Mucosa of stomach (tissue), 1 donor: Measurements from ENCODE around the gene CPD.

ENCODE experiments used
- H3K27me3 ChIP-seq: one replicate; pipeline ENCODE4 v1.7.0; 2013; ENCODE audit warnings: mild to moderate bottlenecking, low read length; ENCODE audit not compliant: control insufficient read depth, insufficient read depth
- H3K36me3 ChIP-seq: one replicate; pipeline ENCODE4 v1.7.0; 2013; ENCODE audit warnings: low read length; ENCODE audit not compliant: control insufficient read depth, insufficient read depth
- H3K4me1 ChIP-seq: one replicate; pipeline ENCODE4 v1.7.0; 2013; ENCODE audit warnings: mild to moderate bottlenecking, low read length; ENCODE audit not compliant: control insufficient read depth, insufficient read depth
- H3K4me3 ChIP-seq: one replicate; pipeline ENCODE4 v1.7.0; 2013; ENCODE audit warnings: low read length
- H3K9ac ChIP-seq: one replicate; pipeline ENCODE4 v1.7.0; 2013; ENCODE audit warnings: mild to moderate bottlenecking, low read length, moderate library complexity
- H3K9me3 ChIP-seq: one replicate; pipeline ENCODE4 v1.7.0; 2013; ENCODE audit warnings: mild to moderate bottlenecking, low read length, moderate library complexity; ENCODE audit not compliant: control insufficient read depth
- donor health status: Pancreatic carcinoma.

CPD gene

DNA sequence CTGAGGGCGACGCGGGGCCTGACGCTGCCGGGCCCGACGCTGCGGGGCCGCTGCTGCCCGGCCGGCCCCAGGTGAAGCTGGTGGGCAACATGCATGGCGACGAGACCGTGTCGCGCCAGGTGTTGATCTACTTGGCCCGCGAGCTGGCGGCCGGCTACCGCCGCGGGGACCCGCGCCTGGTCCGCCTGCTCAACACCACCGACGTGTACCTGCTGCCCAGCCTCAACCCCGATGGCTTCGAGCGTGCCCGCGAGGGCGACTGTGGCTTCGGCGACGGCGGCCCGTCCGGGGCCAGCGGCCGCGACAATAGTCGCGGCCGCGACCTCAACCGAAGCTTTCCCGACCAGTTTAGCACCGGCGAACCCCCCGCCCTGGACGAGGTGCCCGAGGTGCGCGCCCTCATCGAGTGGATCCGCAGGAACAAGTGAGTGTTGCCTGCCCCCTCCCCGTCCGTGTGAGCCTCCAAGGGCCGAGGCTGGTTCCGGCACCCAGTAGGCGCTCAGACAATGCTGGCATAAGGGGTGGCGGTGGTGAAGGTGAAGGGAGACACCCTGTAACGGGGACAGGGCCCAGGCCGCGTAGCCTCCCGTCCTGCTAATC is 676 bp downstream of the CPD start:
- H3K9ac ChIP-seq: peak overlapping the region; percentile 86
- H3K4me3 ChIP-seq: peak overlapping the region; percentile 66
- H3K9me3 ChIP-seq: no peaks in the 10 kb centered on the region
- peaks cover 19% of the 10 kb centered on the region for H3K4me1 ChIP-seq
- no peaks in the 10 kb centered on the region for H3K27me3 ChIP-seq
- no peaks in the 10 kb centered on the region for H3K36me3 ChIP-seq

- peak overlapping the region; percentile 86 for H3K9ac ChIP-seq
- H3K36me3 ChIP-seq: no peaks in the 10 kb centered on the region
- H3K9me3 ChIP-seq: no peaks in the 10 kb centered on the region
- peak overlapping the region; percentile 66 for H3K4me3 ChIP-seq
- H3K4me1 ChIP-seq: peaks cover 19% of the 10 kb centered on the region
- no peaks in the 10 kb centered on the region for H3K27me3 ChIP-seq
Observed at GRCh38 chr17:30379903-30380381, 1.2 kb downstream of the CPD start.

DNA sequence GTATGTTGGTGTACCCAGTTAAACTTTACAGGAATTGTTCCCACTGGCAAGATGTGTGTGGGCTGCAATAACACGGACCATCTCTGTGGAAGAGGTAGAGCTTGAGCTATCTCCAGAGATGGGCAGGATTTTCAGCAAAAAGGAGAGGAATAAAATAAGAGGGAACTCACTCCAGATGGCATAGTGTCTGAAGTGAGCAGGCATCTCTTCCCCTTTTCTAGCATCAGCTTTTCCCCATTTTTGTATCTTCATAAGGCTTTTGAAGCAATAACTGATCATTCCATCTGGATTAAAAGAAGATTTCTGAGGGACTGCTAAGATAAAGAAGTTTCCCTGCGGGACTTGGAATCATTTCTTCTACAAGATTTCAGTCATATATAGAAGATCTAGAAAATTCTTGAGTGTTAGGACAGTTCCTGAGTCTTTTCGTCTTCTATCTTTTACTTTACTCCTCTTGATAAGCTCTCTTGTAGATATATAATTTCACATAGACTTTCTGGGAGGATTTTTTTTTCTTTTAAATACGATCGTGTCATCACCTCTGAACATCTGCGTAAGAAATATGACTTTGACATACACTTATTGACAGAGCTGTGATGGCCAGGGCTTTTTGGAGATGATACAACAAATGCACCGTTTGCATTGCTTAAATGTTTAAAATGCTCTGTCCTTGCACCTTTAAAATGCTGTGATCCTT is 2.1 kb downstream of the CPD start:
- no peaks in the 10 kb centered on the region for H3K9me3 ChIP-seq
- no peaks in the 10 kb centered on the region for H3K27me3 ChIP-seq
- H3K9ac ChIP-seq: peak overlapping the region; percentile 23
- H3K4me3 ChIP-seq: no peak overlapping the region
- H3K4me1 ChIP-seq: peaks cover 16% of the 10 kb centered on the region
- no peaks in the 10 kb centered on the region for H3K36me3 ChIP-seq

- H3K36me3 ChIP-seq: no peaks in the 10 kb centered on the region
- no peaks in the 10 kb centered on the region for H3K27me3 ChIP-seq
- no peaks in the 10 kb centered on the region for H3K9me3 ChIP-seq
- peaks cover 11% of the 10 kb centered on the region for H3K4me1 ChIP-seq
- H3K4me3 ChIP-seq: no peak overlapping the region
- H3K9ac ChIP-seq: peak overlapping the region; percentile 23
Observed at GRCh38 chr17:30381340-30381659, 2.6 kb downstream of the CPD start.

GRCh38 chr17:30382345-30382744 is 3.6 kb downstream of the CPD start:
- no peaks in the 10 kb centered on the region for H3K9me3 ChIP-seq
- no peak overlapping the region for H3K4me3 ChIP-seq
- H3K9ac ChIP-seq: peak overlapping the region; percentile 26
- peaks cover under 1% of the 10 kb centered on the region for H3K4me1 ChIP-seq
- H3K27me3 ChIP-seq: no peaks in the 10 kb centered on the region
- H3K36me3 ChIP-seq: no peaks in the 10 kb centered on the region

DNA sequence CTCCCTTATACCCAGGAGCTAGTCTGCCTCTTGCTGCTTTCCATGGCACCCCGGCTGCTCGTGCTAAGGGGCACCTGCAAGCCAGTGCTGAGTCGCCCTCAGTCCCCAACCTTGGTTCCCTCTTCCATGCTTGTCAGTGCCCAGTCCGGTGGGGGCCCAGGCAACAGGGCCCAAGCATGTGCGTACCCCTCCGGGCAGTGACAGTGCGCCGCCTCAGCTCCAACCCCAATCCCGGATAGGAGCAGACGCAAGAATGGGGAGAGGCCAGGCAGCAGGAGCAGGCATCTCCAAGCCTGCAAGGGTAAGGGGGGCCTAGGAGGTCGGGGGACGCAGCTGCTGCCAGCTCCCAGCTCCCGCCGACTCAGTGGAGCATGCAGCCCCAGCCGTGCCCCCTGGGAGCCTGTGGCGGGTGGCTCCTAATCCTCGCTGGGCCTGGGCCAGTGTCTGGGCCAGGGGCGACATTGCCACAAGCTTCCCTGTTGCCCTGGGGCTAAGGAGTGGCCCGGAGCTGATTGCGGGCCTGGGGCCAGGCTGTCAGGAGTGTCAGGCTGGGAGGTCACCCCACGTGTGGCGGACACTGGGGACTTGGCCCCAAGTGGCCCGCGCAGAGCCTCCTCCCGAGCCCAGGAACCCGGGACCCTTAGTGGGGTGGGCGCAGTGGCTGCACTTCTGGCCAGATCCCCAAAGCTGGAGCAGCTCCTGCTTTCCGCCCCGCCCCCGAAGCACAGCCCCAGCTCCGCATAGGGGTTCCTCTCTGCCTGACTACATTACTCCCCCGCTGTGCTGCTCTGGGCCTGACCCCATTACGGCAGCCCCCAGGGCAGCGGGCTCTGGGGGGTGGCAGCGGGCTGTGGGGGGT is 9.8 kb downstream of the CPD start:
- H3K27me3 ChIP-seq: no peaks in the 10 kb centered on the region
- peaks cover 24% of the 10 kb centered on the region for H3K4me1 ChIP-seq
- no peak overlapping the region for H3K4me3 ChIP-seq
- no peak overlapping the region for H3K9ac ChIP-seq
- H3K9me3 ChIP-seq: no peaks in the 10 kb centered on the region
- no peaks in the 10 kb centered on the region for H3K36me3 ChIP-seq

DNA sequence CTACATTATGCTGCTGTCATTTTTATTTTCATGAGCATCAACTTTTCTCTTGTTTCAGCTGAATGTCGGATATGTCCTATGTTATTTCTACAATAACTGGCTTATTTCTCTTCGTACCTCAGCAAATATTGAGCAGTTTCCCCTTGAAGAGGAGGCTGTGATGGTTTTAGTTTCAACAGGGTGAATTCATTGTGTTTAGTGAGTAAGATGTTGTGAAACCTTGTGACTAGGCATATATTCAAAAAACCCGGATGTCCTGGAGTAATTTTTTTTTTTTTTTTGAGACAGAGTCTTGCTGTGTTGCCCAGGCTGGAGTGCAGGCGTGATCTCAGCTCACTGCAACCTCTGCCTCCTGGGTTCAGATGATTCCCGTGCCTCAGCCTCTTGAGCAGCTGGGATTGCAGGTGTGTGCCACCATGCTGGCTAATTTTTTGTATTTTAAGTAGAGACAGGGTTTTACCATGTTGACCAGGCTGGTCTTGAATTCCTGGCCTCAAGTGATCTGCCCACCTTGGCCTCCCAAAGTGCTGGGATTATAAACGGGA is 11.1 kb downstream of the CPD start:
- Histone ChIP-seq H3K4me1 (peaks cover 32% of the 10 kb centered on the region), H3K9me3 (no peaks in the 10 kb centered on the region), H3K27me3 (no peaks in the 10 kb centered on the region), H3K36me3 (no peaks in the 10 kb centered on the region), H3K4me3 (no peak overlapping the region), H3K9ac (no peak overlapping the region)

- Histone ChIP-seq H3K9me3 (no peaks in the 10 kb centered on the region), H3K4me3 (no peak overlapping the region), H3K9ac (no peak overlapping the region), H3K27me3 (no peaks in the 10 kb centered on the region), H3K36me3 (no peaks in the 10 kb centered on the region), H3K4me1 (peaks cover 38% of the 10 kb centered on the region)
Observed at GRCh38 chr17:30391534-30391933, 12.8 kb downstream of the CPD start.

GRCh38 chr17:30393491-30393890 is 14.8 kb downstream of the CPD start:
- Histone ChIP-seq H3K4me1 (peaks cover 42% of the 10 kb centered on the region), H3K27me3 (no peaks in the 10 kb centered on the region), H3K4me3 (no peak overlapping the region), H3K36me3 (no peaks in the 10 kb centered on the region), H3K9me3 (no peaks in the 10 kb centered on the region), H3K9ac (no peak overlapping the region)

DNA sequence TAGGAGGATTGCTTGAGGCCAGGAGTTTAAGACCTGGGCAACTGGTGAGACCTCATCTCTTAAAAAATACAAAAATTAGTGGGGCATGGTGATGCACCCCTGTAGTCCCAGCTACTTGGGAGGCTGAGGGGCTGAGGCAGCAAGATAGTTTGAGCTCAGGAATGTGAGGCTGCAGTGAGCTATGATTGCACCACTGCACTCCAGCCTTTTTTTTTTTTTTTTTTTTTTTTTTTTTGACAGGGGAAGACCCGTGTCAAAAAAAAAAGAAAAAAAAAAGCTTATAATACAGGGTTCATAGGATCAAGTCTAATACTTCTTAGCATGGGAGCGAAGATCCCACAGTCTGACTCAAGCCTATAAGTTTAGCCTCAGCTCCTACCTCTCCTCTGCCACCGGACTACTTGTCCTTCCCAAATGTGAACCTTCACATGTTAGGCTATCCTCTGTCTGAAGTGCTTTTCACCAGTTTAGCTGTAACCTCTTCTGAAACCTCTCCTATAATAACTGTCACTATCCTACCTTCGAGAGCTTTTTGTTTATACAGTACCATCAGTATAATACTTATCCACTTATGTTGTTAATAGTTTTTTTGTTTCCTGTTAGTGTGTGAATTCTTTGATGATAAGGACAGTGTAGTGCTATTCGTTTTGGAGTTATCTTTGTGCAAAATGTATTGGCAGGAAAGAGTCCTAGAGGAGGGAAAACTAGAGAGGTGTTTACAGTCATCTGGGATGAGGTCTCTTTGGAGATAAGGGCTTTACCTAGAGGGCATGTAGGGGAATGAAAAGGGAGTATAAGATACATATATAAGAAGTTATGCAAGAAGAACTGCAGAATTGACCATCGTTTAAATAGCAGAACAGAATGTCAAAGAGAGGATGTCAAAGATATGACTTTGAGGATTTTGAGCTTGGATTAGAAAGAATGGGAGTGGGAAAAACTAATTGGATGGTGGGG is 15.5 kb downstream of the CPD start:
- no peaks in the 10 kb centered on the region for H3K36me3 ChIP-seq
- H3K27me3 ChIP-seq: no peaks in the 10 kb centered on the region
- H3K4me3 ChIP-seq: no peak overlapping the region
- no peak overlapping the region for H3K9ac ChIP-seq
- H3K4me1 ChIP-seq: peaks cover 38% of the 10 kb centered on the region
- no peaks in the 10 kb centered on the region for H3K9me3 ChIP-seq

- Histone ChIP-seq H3K4me1 (peaks cover 25% of the 10 kb centered on the region), H3K9me3 (no peaks in the 10 kb centered on the region), H3K27me3 (no peaks in the 10 kb centered on the region), H3K9ac (no peak overlapping the region), H3K36me3 (no peaks in the 10 kb centered on the region), H3K4me3 (no peak overlapping the region)
Observed at GRCh38 chr17:30395398-30396022, 16.8 kb downstream of the CPD start.
